GM12875 (cell line): ENCODE measurements around the gene AGAP1.

Experiments used
- H3K4me3 ChIP-seq: one replicate; pipeline ENCODE4 v1.5.1; 2011; ENCODE audit warnings: low read depth, low read length, control low read depth
- TF ChIP-seq, protein P1 (sequence below): IDR thresholded peaks from 2 replicates; pipeline ENCODE4 v1.5.1; 2011; ENCODE audit warnings: low read depth, mild to moderate bottlenecking, control low read depth, inconsistent platforms, low read length, moderate library complexity, borderline replicate concordance; ENCODE audit not compliant: insufficient read depth

AGAP1 gene

DNA sequence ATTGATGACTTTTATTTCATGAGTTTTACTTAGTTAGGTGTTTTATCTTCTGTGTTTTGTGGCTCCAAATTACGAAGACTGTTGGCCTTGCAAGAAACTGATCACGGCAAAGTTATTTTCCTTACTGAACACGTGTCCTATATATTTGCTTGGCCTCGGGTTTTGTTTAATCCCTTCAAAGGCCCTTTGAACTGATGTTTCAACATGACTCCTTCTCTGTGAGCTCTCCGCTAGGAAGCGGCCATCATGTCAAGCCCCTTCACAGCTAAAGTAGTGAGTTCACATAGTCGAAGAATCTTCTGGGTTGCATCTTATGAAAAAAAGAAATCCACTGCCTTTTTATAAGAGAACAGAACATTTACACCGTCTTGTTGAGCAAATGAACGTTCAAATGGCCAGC, 515.0 kb downstream of the AGAP1 start:
- TF ChIP-seq, protein P1, sequence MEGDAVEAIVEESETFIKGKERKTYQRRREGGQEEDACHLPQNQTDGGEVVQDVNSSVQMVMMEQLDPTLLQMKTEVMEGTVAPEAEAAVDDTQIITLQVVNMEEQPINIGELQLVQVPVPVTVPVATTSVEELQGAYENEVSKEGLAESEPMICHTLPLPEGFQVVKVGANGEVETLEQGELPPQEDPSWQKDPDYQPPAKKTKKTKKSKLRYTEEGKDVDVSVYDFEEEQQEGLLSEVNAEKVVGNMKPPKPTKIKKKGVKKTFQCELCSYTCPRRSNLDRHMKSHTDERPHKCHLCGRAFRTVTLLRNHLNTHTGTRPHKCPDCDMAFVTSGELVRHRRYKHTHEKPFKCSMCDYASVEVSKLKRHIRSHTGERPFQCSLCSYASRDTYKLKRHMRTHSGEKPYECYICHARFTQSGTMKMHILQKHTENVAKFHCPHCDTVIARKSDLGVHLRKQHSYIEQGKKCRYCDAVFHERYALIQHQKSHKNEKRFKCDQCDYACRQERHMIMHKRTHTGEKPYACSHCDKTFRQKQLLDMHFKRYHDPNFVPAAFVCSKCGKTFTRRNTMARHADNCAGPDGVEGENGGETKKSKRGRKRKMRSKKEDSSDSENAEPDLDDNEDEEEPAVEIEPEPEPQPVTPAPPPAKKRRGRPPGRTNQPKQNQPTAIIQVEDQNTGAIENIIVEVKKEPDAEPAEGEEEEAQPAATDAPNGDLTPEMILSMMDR, result no peak
- H3K4me3 ChIP-seq, result no peak overlapping the region

DNA sequence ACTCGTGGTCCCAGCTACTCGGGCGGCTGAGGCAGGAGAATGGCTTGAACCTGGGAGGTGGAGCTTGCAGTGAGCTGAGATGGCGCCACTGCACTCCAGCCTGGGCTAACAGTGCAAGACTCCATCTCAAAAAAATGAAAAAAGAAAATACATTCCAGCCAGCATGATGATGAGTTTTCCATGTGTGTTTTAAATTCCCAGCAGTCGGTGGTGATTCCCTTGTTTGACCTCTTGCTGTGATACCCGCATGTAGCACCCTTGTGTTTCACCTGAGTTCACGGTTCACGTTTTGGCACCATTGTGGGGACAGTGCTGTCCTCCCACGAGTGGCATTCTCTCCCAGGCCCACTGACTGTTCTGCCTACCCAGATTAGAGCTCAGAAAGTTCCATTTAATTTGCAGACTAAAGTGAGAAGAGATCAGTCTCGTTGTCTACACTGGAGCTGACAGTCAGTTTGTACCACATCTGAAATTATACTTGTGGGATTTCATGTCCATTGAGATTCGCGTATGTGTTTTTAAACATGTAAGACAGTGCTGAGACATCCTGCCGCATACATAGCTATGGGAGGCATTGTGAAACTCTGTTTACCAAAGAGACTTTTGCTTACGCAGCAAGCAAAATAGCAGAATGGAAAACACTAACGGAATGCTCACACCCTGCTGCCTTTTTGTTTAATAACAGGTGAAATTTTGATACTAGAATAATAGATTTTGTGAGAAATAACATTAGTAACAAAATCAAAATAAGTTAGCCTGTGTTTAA, 517.3 kb downstream of the AGAP1 start:
- H3K4me3 ChIP-seq, result no peak overlapping the region
- TF ChIP-seq, protein P1, result no peak

- no peak overlapping the region for H3K4me3 ChIP-seq
- TF ChIP-seq, protein P1, result no peak
These were observed 518.3 kb downstream of the AGAP1 start for GRCh38 chr2:236012155-236012554.

GRCh38 chr2:236014408-236015131, 520.7 kb downstream of the AGAP1 start:
- no peak overlapping the region for H3K4me3 ChIP-seq
- TF ChIP-seq, protein P1, result no peak

GRCh38 chr2:236015171-236015570, 521.3 kb downstream of the AGAP1 start:
- H3K4me3 ChIP-seq, result no peak overlapping the region
- TF ChIP-seq, protein P1, result no peak

DNA sequence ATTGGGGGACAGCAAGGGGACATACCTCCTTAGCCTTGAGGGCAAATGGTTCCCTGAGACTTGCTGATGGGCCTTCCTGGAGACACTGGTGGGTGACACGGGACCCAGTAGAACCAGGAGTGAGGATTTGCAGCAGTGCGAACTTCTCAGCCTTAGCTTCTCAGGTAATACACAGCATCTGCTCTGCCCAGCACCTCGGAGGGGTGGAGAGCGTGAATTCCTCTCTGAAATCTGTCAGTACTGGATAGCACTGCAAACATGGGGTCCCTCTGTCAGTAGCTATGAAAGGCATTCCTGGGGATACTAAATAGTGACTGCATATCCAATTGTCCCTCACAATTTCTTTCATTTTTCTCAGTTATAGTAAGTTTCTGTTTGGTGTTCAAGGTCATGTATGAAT, 522.7 kb downstream of the AGAP1 start:
- TF ChIP-seq, protein P1, result no peak
- H3K4me3 ChIP-seq, result no peak overlapping the region

DNA sequence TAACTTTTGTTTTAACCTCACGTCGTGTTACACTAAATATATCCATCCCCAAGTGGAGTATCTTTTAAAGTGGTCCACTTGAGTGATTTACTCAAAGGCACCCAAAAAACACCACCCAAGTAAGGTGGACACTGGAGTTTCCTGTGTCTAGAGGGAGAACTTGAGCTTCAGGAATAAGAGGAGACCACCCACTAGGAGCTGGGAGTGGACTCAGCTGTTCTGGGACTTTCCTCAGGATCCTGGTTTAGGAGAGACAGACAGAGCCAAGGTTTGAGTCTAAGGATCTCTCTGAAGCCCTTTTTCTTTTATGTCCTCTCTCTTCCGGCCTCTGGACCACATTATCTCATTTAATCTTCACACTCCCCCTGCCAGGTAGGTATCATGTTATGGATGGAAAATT, 523.6 kb downstream of the AGAP1 start:
- no peak overlapping the region for H3K4me3 ChIP-seq

More for the DNA sequence above, 523.6 kb downstream of the AGAP1 start:
- TF ChIP-seq, protein P1, result no peak
